ENCODE measurements around the gene C2CD4D. TPM values are rescaled to one million over a fixed set of nuclear protein-coding genes. Genes with fewer than 3 reads are reported as not detected.
"Not testable (repeated sequence)": the region's sequence is repeated elsewhere in the genome, so short reads cannot be mapped to it uniquely, and the experiment has no call there.

Gene C2CD4D
- total RNA-seq, 1 experiment from 2014 or later = 0.23 TPM

- H3K27ac Mint-ChIP-seq (ENCODE audit: unreplicated experiment) = peak overlapping the region; percentile 57
- H3K36me3 Mint-ChIP-seq (ENCODE audit: insufficient read depth, unreplicated experiment) = peaks cover 7% of the 10 kb centered on the region
- no peak overlapping the region for H3K4me3 Mint-ChIP-seq (ENCODE audit: unreplicated experiment)
- peaks cover 2% of the 10 kb centered on the region for H3K27me3 Mint-ChIP-seq (ENCODE audit: insufficient read depth, unreplicated experiment)
- H3K4me3 ChIP-seq (ENCODE audit: low read depth, low read length) = no peak overlapping the region
- H3K9me3 ChIP-seq = peaks cover 3% of the 10 kb centered on the region; the same call in 1 of the 2 replicates
- intact Hi-C loops (cut with micrococcal nuclease; ENCODE audit: unreplicated experiment) = loop anchor here (10.0 kb wide), 1 partner anchor 52 kb away; no protein-coding TSS in a partner anchor
- no TSS peak for BruUV-seq (replicated peaks)
- ChIA-PET POLR2A (interaction anchor here (0.6 kb wide), 2 partner anchors 131 to 154 kb away, joined by 3 to 4 read pairs; no protein-coding TSS in a partner anchor), CTCF (interaction anchor here (0.9 to 1.3 kb wide), 2 partner anchors 24 to 46 kb away, joined by 3 to 4 read pairs; no protein-coding TSS in a partner anchor)
- H3K36me3 ChIP-seq (ENCODE audit: control insufficient read depth, insufficient read depth, low read length) = no peaks in the 10 kb centered on the region
- no peaks in the 10 kb centered on the region for H3K4me1 Mint-ChIP-seq (ENCODE audit: low read depth, unreplicated experiment)
- H3K27me3 ChIP-seq (replicated peaks; ENCODE audit: control insufficient read depth, insufficient read depth, low read length) = no peaks in the 10 kb centered on the region
- H3K4me1 ChIP-seq = no peaks in the 10 kb centered on the region
- no peak for DNase-seq
- no peak for TF ChIP-seq CTCF (IDR thresholded peaks at IDR 0.05; ENCODE audit: insufficient read depth in 1 of 2, low read depth in 1 of 2, low read length in 1 of 2, severe bottlenecking in 1 of 2, unreplicated experiment in 1 of 2)
- H3K9me3 Mint-ChIP-seq (ENCODE audit: unreplicated experiment) = no peaks in the 10 kb centered on the region
Measured at GRCh38 chr1:151882466-151882865, 42.8 kb upstream of the C2CD4D start.

GRCh38 chr1:151881479-151881878 lies 41.9 kb upstream of the C2CD4D start:
- no TSS peak for BruUV-seq (replicated peaks)
- Histone ChIP-seq H3K4me3 (ENCODE audit: low read depth, low read length) (no peak overlapping the region), H3K36me3 (ENCODE audit: control insufficient read depth, insufficient read depth, low read length) (no peaks in the 10 kb centered on the region), H3K27me3 (replicated peaks; ENCODE audit: control insufficient read depth, insufficient read depth, low read length) (no peaks in the 10 kb centered on the region), H3K4me1 (no peaks in the 10 kb centered on the region), H3K9me3 (no peaks in the 10 kb centered on the region; the same call in 1 of the 2 replicates)
- no peak for DNase-seq
- POLR2A ChIA-PET = no interaction called here
- Mint-ChIP-seq H3K9me3 (ENCODE audit: unreplicated experiment) (no peaks in the 10 kb centered on the region), H3K4me3 (ENCODE audit: unreplicated experiment) (no peak overlapping the region), H3K27me3 (ENCODE audit: insufficient read depth, unreplicated experiment) (peaks cover 2% of the 10 kb centered on the region), H3K4me1 (ENCODE audit: low read depth, unreplicated experiment) (no peaks in the 10 kb centered on the region), H3K27ac (ENCODE audit: unreplicated experiment) (no peak overlapping the region), H3K36me3 (ENCODE audit: insufficient read depth, unreplicated experiment) (peaks cover 7% of the 10 kb centered on the region)
- intact Hi-C loops (cut with micrococcal nuclease; ENCODE audit: unreplicated experiment) = loop anchor here (10.0 kb wide), 1 partner anchor 53 kb away; no protein-coding TSS in a partner anchor
- no peak for TF ChIP-seq CTCF (IDR thresholded peaks at IDR 0.05; ENCODE audit: insufficient read depth in 1 of 2, low read depth in 1 of 2, low read length in 1 of 2, severe bottlenecking in 1 of 2, unreplicated experiment in 1 of 2)
- CTCF ChIA-PET = interaction anchor here (0.9 to 1.5 kb wide), 3 partner anchors 23 to 45 kb away, joined by 3 to 4 read pairs (median 4); partner anchors contain the start of gene C2CD4D

- no peak for DNase-seq
- intact Hi-C loops (cut with micrococcal nuclease; ENCODE audit: unreplicated experiment) = no loop called here
- no peaks in the 10 kb centered on the region for H3K36me3 Mint-ChIP-seq (ENCODE audit: insufficient read depth, unreplicated experiment)
- no peaks in the 10 kb centered on the region for H3K4me1 Mint-ChIP-seq (ENCODE audit: low read depth, unreplicated experiment)
- H3K4me3 ChIP-seq (ENCODE audit: low read depth, low read length) = no peak overlapping the region
- no peak for TF ChIP-seq CTCF (IDR thresholded peaks at IDR 0.05; ENCODE audit: insufficient read depth in 1 of 2, low read depth in 1 of 2, low read length in 1 of 2, severe bottlenecking in 1 of 2, unreplicated experiment in 1 of 2)
- ChIA-PET CTCF (no interaction called here), POLR2A (no interaction called here)
- H3K9me3 ChIP-seq = no peaks in the 10 kb centered on the region
- H3K27me3 Mint-ChIP-seq (ENCODE audit: insufficient read depth, unreplicated experiment) = peaks cover 2% of the 10 kb centered on the region
- H3K4me1 ChIP-seq = no peaks in the 10 kb centered on the region
- H3K27ac Mint-ChIP-seq (ENCODE audit: unreplicated experiment) = no peak overlapping the region
- no peaks in the 10 kb centered on the region for H3K9me3 Mint-ChIP-seq (ENCODE audit: unreplicated experiment)
- H3K27me3 ChIP-seq (replicated peaks; ENCODE audit: control insufficient read depth, insufficient read depth, low read length) = no peaks in the 10 kb centered on the region
- no peaks in the 10 kb centered on the region for H3K36me3 ChIP-seq (ENCODE audit: control insufficient read depth, insufficient read depth, low read length)
- no peak overlapping the region for H3K4me3 Mint-ChIP-seq (ENCODE audit: unreplicated experiment)
- BruUV-seq (replicated peaks) = no TSS peak
Measured at GRCh38 chr1:151875419-151876097, 35.9 kb upstream of the C2CD4D start.

GRCh38 chr1:151872776-151873175 lies 33.2 kb upstream of the C2CD4D start:
- H3K36me3 ChIP-seq (ENCODE audit: control insufficient read depth, insufficient read depth, low read length); H3K27me3 ChIP-seq (replicated peaks; ENCODE audit: control insufficient read depth, insufficient read depth, low read length); H3K4me1 Mint-ChIP-seq (ENCODE audit: low read depth, unreplicated experiment); CTCF ChIA-PET; H3K4me1 ChIP-seq; H3K9me3 ChIP-seq; POLR2A ChIA-PET; H3K9me3 Mint-ChIP-seq (ENCODE audit: unreplicated experiment); intact Hi-C loops (cut with micrococcal nuclease; ENCODE audit: unreplicated experiment); H3K4me3 Mint-ChIP-seq (ENCODE audit: unreplicated experiment); H3K4me3 ChIP-seq (ENCODE audit: low read depth, low read length); DNase-seq; H3K27me3 Mint-ChIP-seq (ENCODE audit: insufficient read depth, unreplicated experiment); BruUV-seq (replicated peaks); H3K27ac Mint-ChIP-seq (ENCODE audit: unreplicated experiment); H3K36me3 Mint-ChIP-seq (ENCODE audit: insufficient read depth, unreplicated experiment): not testable (repeated sequence)
